HG02938 (cell line): Measurements from ENCODE around the gene MXRA5.
"Not testable (repeated sequence)": the region's sequence is repeated elsewhere in the genome, so short reads cannot be mapped to it uniquely, and the experiment has no call there.

ENCODE experiments used
- ATAC-seq: cut with Tn5 transposase; IDR thresholded peaks from one replicate; pipeline ENCODE4 v1.9.1; 2021; ENCODE audit warnings: mild to moderate bottlenecking, moderate library complexity; ENCODE audit not compliant: unreplicated experiment

Gene MXRA5, protein sequence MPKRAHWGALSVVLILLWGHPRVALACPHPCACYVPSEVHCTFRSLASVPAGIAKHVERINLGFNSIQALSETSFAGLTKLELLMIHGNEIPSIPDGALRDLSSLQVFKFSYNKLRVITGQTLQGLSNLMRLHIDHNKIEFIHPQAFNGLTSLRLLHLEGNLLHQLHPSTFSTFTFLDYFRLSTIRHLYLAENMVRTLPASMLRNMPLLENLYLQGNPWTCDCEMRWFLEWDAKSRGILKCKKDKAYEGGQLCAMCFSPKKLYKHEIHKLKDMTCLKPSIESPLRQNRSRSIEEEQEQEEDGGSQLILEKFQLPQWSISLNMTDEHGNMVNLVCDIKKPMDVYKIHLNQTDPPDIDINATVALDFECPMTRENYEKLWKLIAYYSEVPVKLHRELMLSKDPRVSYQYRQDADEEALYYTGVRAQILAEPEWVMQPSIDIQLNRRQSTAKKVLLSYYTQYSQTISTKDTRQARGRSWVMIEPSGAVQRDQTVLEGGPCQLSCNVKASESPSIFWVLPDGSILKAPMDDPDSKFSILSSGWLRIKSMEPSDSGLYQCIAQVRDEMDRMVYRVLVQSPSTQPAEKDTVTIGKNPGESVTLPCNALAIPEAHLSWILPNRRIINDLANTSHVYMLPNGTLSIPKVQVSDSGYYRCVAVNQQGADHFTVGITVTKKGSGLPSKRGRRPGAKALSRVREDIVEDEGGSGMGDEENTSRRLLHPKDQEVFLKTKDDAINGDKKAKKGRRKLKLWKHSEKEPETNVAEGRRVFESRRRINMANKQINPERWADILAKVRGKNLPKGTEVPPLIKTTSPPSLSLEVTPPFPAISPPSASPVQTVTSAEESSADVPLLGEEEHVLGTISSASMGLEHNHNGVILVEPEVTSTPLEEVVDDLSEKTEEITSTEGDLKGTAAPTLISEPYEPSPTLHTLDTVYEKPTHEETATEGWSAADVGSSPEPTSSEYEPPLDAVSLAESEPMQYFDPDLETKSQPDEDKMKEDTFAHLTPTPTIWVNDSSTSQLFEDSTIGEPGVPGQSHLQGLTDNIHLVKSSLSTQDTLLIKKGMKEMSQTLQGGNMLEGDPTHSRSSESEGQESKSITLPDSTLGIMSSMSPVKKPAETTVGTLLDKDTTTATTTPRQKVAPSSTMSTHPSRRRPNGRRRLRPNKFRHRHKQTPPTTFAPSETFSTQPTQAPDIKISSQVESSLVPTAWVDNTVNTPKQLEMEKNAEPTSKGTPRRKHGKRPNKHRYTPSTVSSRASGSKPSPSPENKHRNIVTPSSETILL (N-terminal part only)

DNA sequence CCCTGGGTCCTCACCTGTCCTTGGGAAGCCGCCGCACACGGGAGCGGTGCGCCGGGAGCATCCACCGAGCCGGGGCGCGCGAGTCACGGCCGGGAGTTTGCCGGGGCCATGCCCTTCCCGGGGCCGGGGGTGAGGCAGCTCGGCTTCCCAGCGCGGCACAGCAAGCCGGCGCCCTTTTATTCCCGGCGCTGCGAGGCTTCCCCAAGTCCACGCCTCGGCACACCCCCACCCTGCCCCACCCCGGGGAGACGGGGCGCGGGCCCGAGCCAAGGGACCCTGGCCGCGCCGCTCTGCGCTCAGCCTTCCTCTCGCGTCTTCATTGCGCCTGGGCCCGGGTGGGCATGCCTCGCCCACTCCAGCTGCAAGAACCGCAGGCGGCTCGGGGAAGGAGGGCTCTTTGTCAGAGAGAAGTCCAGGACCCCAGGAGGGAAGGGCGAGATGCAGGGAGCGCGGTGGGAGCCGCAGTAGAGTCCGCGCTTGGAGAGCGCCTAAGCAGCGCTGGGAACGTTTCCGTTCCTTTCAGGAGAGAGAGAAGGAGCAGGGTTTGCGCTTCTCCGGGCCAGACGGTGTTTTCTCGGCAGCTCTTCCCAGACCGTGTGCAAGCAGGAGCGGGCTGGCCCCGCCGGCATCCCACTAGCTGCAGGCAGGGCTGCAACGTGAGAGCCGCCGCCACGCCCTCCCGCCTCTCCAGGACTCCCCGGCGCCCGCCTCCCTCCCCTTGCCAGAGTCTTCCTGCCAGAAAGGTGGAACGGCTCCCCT, at the start of gene MXRA5:
MXRA5 (minus strand) TSS at position 152 of the 759 bp plus-strand sequence. CDS start 2,819 bp downstream, outside the sequence.
- no peak for ATAC-seq

- ATAC-seq, result no peak
Observed at GRCh38 chrX:3393581-3394111, 47.2 kb upstream of the MXRA5 start.

GRCh38 chrX:3393178-3393577, 46.7 kb upstream of the MXRA5 start:
- ATAC-seq, result no peak

GRCh38 chrX:3388457-3388856, 42.0 kb upstream of the MXRA5 start:
- no peak for ATAC-seq

- no peak for ATAC-seq
Observed at GRCh38 chrX:3384327-3384726, 37.9 kb upstream of the MXRA5 start.

DNA sequence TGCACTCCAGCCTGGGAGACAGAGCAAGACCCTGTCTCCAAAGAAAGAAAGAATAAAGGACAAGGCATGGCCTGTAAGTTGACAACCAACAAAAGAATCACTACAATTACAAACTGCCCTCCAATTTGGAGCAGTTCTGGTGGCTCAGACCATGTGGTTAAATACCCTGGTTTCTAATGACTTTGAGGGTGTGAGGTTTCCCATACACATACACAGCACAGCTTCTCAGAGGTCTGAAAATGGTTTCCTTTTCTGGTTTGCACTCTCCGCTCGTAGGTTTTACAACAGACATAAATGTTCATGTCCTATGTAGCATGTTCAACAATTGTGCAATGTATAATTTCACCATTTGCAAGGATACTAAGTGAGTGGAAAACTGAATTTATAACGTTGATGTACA, 34.2 kb upstream of the MXRA5 start:
- ATAC-seq, result no peak

DNA sequence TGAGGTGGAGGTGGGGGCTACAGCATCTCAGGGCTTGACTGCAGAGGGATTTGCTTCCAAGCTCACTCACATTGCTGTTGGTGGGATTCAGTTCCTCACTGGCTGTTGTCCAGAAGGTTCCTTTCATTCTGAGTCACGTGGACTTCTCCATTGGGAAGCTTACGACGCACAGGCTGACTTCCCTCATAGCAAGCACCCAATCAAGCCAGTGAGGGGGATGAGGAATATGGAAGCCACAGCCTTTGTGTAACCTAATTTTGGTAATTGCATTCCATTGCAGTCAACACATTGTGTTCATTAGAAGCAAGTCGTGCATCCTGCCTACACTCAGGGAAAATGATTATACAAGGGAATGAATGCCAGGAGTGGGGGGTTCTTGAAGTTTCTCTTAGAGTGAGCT, 32.7 kb upstream of the MXRA5 start:
- no peak for ATAC-seq

GRCh38 chrX:3378156-3378555, 31.7 kb upstream of the MXRA5 start:
- no peak for ATAC-seq

DNA sequence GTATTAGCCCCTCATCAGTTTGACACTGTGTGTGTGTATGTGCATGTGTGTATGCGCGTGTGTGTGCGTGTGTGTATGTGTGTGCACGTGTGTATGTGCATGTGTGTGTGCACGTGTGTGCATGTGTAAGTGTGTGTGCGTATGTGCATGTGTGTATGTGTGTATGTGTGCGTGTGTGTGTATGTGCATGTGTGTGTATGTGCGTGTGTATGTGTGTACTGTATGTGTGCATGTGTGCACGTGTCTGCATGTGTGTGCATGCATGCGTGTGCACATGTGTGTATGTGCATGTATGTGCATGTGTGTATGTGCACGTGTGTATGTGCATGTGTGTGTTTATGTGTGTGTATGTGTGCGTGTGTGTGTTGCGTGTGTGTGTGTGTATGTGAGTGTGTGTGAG, 31.1 kb upstream of the MXRA5 start:
- no peak for ATAC-seq

- ATAC-seq, result not testable (repeated sequence)
Observed at GRCh38 chrX:3375878-3376508, 29.5 kb upstream of the MXRA5 start.

- no peak for ATAC-seq
Observed at GRCh38 chrX:3374108-3374800, 27.8 kb upstream of the MXRA5 start.

DNA sequence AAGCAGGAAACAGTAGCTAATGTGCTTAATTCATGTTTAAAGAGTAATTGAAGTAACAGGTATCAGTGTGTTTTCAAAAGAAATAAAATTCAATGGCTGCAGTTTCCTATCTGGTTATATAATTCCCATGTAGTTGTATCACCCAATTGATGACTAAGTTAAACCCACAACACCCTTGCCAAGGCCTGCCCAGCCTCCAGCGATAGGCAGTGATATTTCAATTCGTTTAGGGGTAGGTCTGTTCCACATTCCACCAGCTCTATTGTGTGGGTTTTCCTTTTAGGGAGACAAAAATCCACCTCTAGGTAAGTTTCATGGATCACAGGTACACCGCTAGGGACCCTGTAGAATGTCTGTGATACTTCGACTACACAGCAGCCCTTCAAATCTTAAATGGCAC, 24.7 kb upstream of the MXRA5 start:
- no peak for ATAC-seq

DNA sequence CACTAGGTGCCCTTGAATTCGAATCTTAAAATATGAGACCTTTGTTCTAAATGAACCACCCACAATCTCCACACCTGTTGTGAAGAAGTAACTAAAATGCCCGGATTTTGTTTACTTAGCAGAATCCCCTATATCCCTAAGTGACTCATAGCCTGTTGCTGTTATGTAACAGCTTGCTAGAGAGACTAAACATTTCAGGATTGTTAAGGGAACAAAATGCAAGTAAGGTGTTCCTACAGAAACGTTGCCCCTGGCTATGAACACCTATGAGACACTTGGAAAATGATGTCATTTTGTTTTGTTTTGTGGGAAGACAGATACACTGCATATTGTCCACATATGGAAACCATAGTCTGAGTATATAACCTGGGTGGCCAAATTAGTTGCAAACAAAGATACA, 24.2 kb upstream of the MXRA5 start:
- no peak for ATAC-seq

DNA sequence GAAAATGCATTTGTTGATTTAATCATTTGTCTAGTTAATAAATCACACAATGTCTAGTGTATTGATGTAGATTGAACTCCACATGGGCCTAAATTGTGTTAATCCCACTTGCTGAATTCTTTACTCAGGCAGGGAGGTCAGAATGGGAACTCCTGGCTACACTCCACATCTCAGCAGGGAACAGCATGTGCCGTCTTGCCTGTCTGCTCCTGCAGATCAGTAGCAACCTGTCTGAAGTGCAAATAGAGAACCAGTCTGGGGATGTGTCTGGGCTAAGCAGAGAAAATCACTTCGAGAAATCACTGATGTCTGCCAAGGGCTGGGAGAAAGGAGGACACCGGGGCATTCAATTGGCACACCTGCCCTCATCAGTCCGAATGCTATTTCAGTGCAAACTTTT, 16.5 kb upstream of the MXRA5 start:
- no peak for ATAC-seq

- no peak for ATAC-seq
Observed at GRCh38 chrX:3360881-3361280, 14.4 kb upstream of the MXRA5 start.

DNA sequence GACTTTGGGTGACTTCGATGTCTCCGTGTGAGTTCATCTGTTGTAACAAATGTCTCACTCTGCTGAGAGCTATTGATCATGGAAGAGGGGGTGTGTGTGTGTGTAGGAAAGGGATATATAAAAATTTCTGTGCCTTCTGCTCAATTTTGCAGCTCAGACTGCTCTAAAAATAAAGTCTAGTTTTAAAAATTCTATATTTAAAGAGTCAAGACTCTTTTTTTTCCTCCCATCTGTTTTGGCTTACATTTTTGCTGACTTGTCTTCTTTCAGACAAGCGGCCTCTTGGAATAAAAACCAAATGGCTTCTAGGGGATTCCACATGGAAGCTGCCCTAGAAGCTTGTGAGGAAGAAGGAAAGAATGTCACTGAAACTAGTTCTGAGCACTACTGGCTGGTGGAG, 6.3 kb upstream of the MXRA5 start:
- ATAC-seq, result not testable (repeated sequence)

GRCh38 chrX:3351276-3351675, 4.8 kb upstream of the MXRA5 start:
- ATAC-seq, result no peak

DNA sequence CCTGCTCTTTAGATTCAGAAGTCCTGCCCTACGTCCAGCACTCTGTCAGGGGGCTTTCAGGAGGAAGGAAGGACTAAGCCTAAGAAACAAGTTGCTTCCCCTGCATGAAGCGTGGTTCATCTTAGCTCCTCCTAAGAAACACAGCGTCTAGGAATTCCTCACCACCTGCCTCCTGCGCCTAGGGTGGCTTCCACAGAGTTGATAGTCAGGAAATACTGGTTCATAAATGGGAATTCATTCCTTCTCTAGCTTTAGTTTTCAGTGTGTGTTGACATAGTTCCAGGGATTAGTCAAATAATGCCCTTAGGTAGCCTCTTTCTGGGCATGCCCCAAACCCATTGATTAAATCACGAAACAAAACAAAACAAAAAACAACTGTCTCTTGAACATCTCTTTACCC, 1.7 kb upstream of the MXRA5 start:
- ATAC-seq, result no peak
